T-helper 1 cell (primary cell): ENCODE results near the gene PUM1.
"Not testable (repeated sequence)": the region's sequence is repeated elsewhere in the genome, so short reads cannot be mapped to it uniquely, and the experiment has no call there.

Source experiments
- DNase-seq, 5 donors: peaks; one replicate each; pipeline ENCODE4 v3.0.0-alpha.2; 2012 to 2020

Gene PUM1

GRCh38 chr1:30962609-30963508 lies 102.7 kb downstream of the PUM1 start:
- DNase-seq = no peak

- no peak for DNase-seq
Measured at GRCh38 chr1:30957560-30958222, 107.8 kb downstream of the PUM1 start.

GRCh38 chr1:30955448-30956015 lies 110.0 kb downstream of the PUM1 start:
- no peak for DNase-seq

- DNase-seq = no peak
Measured at GRCh38 chr1:30953685-30954084, 111.8 kb downstream of the PUM1 start.

GRCh38 chr1:30952098-30952497 lies 113.4 kb downstream of the PUM1 start:
- peak in 1 of 5 donors; percentile 13 for DNase-seq

GRCh38 chr1:30950700-30951099 lies 114.8 kb downstream of the PUM1 start:
- no peak for DNase-seq

GRCh38 chr1:30950053-30950452 lies 115.5 kb downstream of the PUM1 start:
- no peak for DNase-seq

GRCh38 chr1:30949487-30949838 lies 116.1 kb downstream of the PUM1 start:
- not testable (repeated sequence) for DNase-seq

GRCh38 chr1:30948813-30949486 lies 116.6 kb downstream of the PUM1 start:
- DNase-seq = not testable (repeated sequence)

GRCh38 chr1:30948278-30948677 lies 117.2 kb downstream of the PUM1 start:
- no peak for DNase-seq

GRCh38 chr1:30947212-30947611 lies 118.3 kb downstream of the PUM1 start:
- no peak for DNase-seq

- no peak for DNase-seq
Measured at GRCh38 chr1:30942326-30942963, 123.1 kb downstream of the PUM1 start.

- DNase-seq = no peak
Measured at GRCh38 chr1:30940541-30940940, 125.0 kb downstream of the PUM1 start.

GRCh38 chr1:30936541-30937171 lies 128.9 kb downstream of the PUM1 start:
- DNase-seq = no peak

- DNase-seq = not testable (repeated sequence)
Measured at GRCh38 chr1:30935758-30936157, 129.8 kb downstream of the PUM1 start.

GRCh38 chr1:30934613-30935012 lies 130.9 kb downstream of the PUM1 start:
- no peak for DNase-seq

GRCh38 chr1:30933874-30934252 lies 131.7 kb downstream of the PUM1 start:
- DNase-seq = no peak

GRCh38 chr1:30930631-30931173 lies 134.8 kb downstream of the PUM1 start:
- no peak for DNase-seq

GRCh38 chr1:30929944-30930525 lies 135.5 kb downstream of the PUM1 start:
- DNase-seq = no peak

GRCh38 chr1:30929135-30929889 lies 136.2 kb downstream of the PUM1 start:
- DNase-seq = peak in 2 of 5 donors; percentile 29 to 36

- no peak for DNase-seq
Measured at GRCh38 chr1:30928789-30929134, 136.8 kb downstream of the PUM1 start.
